Fibroblast of the aortic adventitia (primary cell): ENCODE results near the gene TAGAP. TPM values are rescaled to one million over a fixed set of nuclear protein-coding genes. Genes with fewer than 3 reads are reported as not detected.

Experiments
- DNase-seq: peaks from one replicate; pipeline ENCODE4 v3.0.0-alpha.2; 2010; ENCODE audit warnings: low read depth
- H3K4me3 ChIP-seq: 2 replicates; pipeline ENCODE4 v1.5.1; 2011; ENCODE audit warnings: low read depth, mild to moderate bottlenecking, control low read depth, low read length, moderate library complexity
- CTCF ChIP-seq: IDR thresholded peaks from 2 replicates; pipeline ENCODE4 v1.5.1; 2011; ENCODE audit warnings: mild to moderate bottlenecking, low read length, control low read depth, inconsistent platforms; ENCODE audit not compliant: insufficient read depth
- total RNA-seq: library from RNA; depleted of rRNA; stranded (reverse); fragments of >200 nt; gene quantifications from 2 replicates; pipeline ENCODE4 v1.2.3, GENCODE V29; 2012; ENCODE audit warnings: low replicate concordance

Gene TAGAP
- total RNA-seq, 1 donor = not detected

- TF ChIP-seq CTCF = no peak
- no peak overlapping the region for H3K4me3 ChIP-seq
- DNase-seq = no peak
These were observed 15.2 kb upstream of the TAGAP start for GRCh38 chr6:159059885-159060506.

- TF ChIP-seq CTCF = no peak
- H3K4me3 ChIP-seq = no peak overlapping the region
- DNase-seq = no peak
These were observed 14.3 kb upstream of the TAGAP start for GRCh38 chr6:159059141-159059540.

- TF ChIP-seq CTCF = no peak
- DNase-seq = no peak
- no peak overlapping the region for H3K4me3 ChIP-seq
These were observed 12.1 kb upstream of the TAGAP start for GRCh38 chr6:159056899-159057298.

- TF ChIP-seq CTCF = no peak
- no peak for DNase-seq
- H3K4me3 ChIP-seq = no peak overlapping the region
These were observed 11.6 kb upstream of the TAGAP start for GRCh38 chr6:159056432-159056831.

- TF ChIP-seq CTCF = no peak
- no peak overlapping the region for H3K4me3 ChIP-seq
- no peak for DNase-seq
These were observed 11.2 kb upstream of the TAGAP start for GRCh38 chr6:159056003-159056402.

- no peak overlapping the region for H3K4me3 ChIP-seq
- no peak for DNase-seq
- TF ChIP-seq CTCF = no peak
These were observed 9.1 kb upstream of the TAGAP start for GRCh38 chr6:159053781-159054398.

- no peak for TF ChIP-seq CTCF
- DNase-seq = no peak
- H3K4me3 ChIP-seq = no peak overlapping the region
These were observed 7.9 kb upstream of the TAGAP start for GRCh38 chr6:159052720-159053119.
